Activated CD8-positive, alpha-beta memory T cell treated with anti-CD3 and anti-CD28 coated beads, Interleukin-2, amount 50 U/mL, for 4 hours (primary cell): Measurements from ENCODE around the gene CCDC121.
"Not testable (repeated sequence)": the region's sequence is repeated elsewhere in the genome, so short reads cannot be mapped to it uniquely, and the experiment has no call there.

Source experiments
- DNase-seq: peaks from one replicate; pipeline ENCODE4 v3.0.0-alpha.2; 2020

The CCDC121 gene

GRCh38 chr2:27634291-27634690 is 5.5 kb upstream of the CCDC121 start:
- no peak for DNase-seq

DNA sequence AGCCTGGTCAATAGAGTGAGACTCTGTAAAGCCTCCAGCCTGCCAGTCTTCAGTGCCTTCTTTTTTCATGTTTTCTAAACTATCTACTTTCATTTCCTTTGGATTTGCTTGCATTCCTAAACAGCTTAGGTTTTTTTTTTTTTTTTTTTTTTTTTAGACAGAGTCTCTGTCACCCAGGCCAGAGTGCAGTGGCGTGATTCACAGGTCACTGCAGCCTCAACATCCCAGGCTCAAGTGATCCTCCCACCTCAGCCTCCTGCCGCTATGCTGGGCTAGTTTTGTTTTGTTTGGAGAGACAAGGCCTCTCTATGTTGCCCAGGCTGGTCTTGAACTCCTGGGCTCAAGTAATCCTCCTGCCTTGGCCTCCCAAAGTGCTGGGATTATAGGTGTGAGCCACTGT is 1.4 kb upstream of the CCDC121 start:
- not testable (repeated sequence) for DNase-seq

GRCh38 chr2:27627963-27628766 is 647 bp downstream of the CCDC121 start:
- DNase-seq: no peak

DNA sequence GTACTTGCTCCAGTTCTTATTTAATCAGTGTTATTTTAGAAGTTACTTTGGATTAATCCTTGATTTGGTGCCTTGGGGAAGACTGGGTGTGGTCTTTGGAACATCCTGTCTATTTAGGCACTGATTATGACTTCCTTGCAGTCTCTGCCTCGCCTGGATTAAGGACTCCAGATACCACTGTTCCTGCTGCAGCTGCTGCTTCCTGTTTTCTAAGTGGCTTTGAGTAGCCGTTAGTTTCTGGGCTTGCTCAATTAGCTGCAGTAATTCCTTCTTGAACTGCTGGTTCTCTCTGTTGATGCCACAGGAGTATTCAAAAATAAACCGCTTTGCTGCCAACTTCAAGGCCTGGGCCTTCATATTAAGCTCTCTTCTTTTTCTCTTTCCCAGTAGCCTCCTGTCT is 1.9 kb downstream of the CCDC121 start:
- DNase-seq: not testable (repeated sequence)

GRCh38 chr2:27626323-27626722 is 2.5 kb downstream of the CCDC121 start:
- not testable (repeated sequence) for DNase-seq

DNA sequence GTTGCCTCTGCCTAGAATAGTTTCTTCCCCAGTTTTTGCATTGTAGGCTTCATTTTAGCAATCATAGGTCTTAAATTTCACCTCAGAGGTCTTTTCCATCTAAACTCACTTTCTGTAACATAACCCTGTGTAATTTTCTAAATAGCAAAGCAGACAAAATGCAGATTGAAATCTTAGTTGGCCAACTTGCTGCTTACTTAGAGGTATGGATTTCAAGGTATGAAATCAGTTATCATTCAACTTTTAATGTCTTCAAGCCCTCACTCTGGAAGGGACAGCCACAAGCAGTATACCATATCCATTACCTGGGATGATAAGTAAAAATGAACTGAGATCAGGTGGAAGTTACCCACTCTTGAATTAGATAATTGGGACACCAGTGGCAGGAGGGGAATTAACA is 3.9 kb downstream of the CCDC121 start:
- DNase-seq: no peak

- no peak for DNase-seq
Observed at GRCh38 chr2:27622921-27623384, 5.9 kb downstream of the CCDC121 start.

DNA sequence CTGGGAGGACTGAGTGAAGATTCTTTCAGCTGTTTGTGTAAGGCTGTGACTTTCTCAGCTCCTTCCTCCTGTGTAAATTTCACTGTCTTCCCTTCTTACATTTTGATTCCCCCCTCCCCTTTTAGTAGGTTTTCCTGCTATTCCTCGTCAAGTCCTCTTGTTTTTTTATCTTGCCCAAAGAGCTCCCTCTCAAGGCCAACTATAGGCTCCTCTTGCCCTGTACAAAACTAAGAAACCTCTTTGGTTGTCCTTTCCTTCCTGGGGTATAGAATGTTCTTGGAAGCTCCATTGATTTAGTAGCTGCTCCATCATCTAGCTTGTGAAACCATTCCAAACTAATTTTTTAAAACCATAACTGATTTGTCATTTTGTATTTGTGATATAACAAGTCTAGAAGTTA is 7.3 kb downstream of the CCDC121 start:
- DNase-seq: no peak

- DNase-seq: no peak
Observed at GRCh38 chr2:27615316-27615715, 13.5 kb downstream of the CCDC121 start.

GRCh38 chr2:27613985-27614384 is 14.8 kb downstream of the CCDC121 start:
- DNase-seq: no peak

DNA sequence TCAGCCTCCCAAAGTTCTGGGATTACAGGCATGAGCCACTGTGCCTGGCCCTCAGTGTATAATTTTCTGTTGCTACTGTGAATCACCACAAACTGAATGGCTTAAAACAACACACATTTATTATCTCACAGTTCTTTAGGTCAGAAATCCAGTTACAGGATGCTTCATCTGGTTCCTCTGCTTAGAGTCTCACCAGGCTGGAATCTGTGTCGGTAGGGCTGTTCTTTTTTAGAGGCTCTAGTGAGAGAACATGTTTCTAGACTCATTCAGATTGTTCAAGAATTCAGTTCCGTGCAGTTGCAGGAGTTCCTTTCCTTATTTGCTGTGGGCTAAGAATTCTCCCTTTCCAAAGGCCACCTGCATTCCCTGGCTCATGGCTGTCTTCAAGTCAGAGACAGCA is 22.2 kb downstream of the CCDC121 start:
- DNase-seq: no peak

- DNase-seq: no peak
Observed at GRCh38 chr2:27596627-27597026, 32.2 kb downstream of the CCDC121 start.

DNA sequence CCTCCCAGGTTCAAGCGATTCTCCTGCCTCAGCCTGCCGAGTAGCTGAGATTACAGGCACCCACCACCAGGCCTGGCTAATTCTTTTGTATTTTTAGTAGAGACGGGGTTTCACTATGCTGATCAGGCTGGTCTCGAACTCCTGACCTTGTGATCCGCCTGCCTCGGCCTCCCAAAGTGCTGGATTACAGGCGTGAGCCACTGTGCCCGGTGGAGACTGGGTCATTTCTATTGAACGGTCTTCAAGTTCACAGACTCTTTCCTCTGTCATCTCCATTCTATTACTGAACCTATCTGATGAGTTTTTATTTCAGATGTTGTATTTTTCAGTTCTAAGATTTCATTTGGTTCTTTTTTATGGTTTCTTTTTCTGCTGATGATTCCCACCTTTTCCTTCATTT is 33.4 kb downstream of the CCDC121 start:
- DNase-seq: not testable (repeated sequence)

GRCh38 chr2:27594020-27594703 is 34.6 kb downstream of the CCDC121 start:
- DNase-seq: not testable (repeated sequence)

DNA sequence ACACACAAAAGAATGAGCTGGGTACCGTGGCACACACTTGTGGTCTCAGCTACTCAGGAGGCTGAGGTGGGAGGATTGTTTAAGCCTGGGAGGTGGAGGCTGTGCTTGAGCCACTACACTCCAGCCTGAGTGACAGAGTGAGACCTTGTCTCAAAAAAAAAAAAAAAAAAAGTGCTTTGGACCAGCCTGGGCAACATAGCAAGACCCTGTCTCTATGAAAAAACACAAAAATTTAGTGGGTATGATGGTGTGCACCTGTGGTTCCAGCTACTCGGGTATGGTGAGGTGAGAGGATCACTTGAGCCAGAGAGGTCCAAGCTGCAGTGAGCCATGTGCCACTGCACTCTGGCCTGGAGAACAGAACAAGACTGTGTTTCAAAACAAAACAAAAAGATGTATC is 35.6 kb downstream of the CCDC121 start:
- DNase-seq: no peak

DNA sequence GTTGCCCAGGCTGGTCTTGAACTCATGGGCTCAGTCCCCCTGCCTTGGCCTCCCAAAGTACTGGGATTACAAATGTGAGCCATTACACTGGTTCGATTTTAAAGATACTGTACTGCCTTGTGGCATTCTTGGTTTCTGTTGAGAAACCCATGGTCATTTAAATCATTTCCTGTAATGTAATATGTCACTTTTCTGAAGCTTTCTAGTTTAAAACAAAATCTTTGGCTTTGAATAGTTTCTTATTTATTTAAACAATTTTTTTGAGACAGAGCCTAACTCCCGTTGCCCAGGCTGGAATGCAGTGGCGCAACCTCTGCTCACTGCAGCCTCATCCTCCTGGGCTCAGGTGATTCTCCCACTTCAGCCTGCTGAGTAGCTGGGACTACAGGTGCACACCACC is 37.1 kb downstream of the CCDC121 start:
- no peak for DNase-seq

DNA sequence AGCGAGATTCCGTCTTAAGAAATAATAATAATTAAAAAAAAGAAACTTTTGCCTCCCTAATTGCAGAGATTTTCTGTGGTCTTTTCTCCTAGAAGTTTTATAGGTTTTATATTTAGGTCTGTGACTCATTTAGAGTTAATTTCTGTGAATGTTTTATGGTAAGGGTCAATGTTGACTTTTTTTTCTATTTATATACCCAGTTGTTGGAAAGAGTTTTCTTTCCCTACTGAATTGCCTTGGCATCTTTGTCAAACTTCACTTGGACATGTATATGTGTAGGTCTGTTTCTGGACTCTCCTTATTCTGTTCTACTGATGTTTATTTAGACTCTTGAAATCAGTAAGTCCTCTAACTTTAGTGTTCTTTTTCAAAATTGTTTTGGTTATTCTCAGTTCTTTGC is 40.5 kb downstream of the CCDC121 start:
- DNase-seq: no peak

DNA sequence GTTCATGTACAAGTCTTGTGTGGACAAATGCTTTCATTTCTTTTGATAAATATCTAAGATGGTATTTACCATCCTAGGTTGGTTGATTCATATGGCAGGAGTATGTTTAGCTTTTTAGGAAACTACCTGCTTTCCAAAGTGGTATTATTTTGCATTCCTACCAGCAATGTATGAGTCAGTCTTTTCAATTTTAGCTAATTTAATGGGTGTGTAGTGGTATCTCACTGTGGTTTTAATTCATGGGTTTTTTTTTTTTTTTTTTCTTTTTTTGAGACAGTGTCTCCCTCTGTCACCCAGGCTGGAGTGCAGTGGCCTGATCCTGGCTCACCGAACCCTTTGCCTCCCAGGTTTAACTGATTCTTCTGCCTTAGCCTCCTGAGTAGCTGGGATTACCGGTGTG is 41.8 kb downstream of the CCDC121 start:
- no peak for DNase-seq

DNA sequence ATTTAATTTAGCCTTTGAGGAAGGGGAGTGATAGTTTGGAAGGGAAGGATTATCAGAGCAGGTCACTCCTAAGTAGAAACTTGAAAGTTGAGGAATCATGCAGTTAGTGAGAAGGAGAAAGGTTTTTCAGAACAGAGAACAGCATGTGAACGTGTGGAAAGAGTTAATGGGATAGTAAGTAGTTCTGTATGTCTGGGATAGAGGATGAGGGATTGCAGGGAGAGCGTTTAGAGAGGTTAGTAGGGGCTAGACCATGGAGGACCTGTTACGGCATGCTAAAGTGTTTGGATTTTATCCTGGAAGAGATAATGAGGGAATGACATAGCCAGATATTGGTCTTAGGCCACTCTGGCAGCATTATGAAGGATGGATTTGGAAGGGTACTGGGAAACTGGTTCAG is 44.2 kb downstream of the CCDC121 start:
- no peak for DNase-seq

- DNase-seq: no peak
Observed at GRCh38 chr2:27583390-27583915, 45.4 kb downstream of the CCDC121 start.

GRCh38 chr2:27582695-27583389 is 46.0 kb downstream of the CCDC121 start, which contains the start of gene ZNF512:
TSS of gene ZNF512 (plus strand) at chr2:27583042. CDS start at chr2:27583113, 71 bp downstream.
- peak; percentile 77 for DNase-seq

DNA sequence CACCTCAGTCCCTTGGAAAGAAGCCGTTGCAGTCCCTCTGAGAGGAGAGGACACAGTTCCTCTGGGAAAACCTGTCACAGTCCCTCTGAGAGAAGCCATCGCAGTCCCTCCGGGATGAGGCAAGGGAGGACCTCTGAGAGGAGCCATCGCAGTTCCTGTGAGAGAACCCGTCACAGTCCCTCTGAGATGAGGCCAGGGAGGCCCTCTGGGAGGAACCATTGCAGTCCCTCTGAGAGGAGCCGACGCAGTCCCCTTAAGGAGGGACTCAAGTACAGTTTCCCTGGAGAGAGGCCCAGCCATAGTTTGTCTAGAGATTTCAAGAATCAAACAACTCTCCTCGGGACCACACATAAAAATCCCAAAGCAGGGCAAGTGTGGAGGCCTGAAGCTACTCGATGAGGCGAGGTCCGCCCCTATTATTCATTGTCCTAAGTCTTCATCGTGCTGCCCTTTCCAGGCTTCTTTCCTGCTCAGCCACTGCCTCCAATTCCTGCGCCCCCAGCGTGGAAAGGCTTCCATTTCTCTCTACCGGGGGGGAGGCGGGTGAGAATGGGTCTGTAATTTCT is 46.6 kb downstream of the CCDC121 start:
- DNase-seq: no peak
